Activated CD4-positive, alpha-beta T cell treated with anti-CD3 and anti-CD28 coated beads, Interleukin-2, amount 10 ng/mL, durations not matched to agents 7 days and 5 days (primary cell): ENCODE results near the gene PLXDC2. TPM values are rescaled to one million over a fixed set of nuclear protein-coding genes. Genes with fewer than 3 reads are reported as not detected.

Source experiments
- CTCF ChIA-PET: fragments of 350-600 bp; sonication (Branson Sonifier 250); formaldehyde crosslinking; loops from one replicate; lab custom pipeline; 2021; ENCODE audit warnings: antibody characterized with exemption; lab: Charles Lee
- POLR2A ChIA-PET: fragments of 350-600 bp; sonication (Branson Sonifier 250); formaldehyde crosslinking; loops from one replicate; lab custom pipeline; 2021; ENCODE audit warnings: antibody characterized with exemption; lab: Charles Lee
- DNase-seq: peaks from one replicate; pipeline ENCODE4 v3.0.0-alpha.2; 2020
- H3K27ac Mint-ChIP-seq: one replicate; pipeline ENCODE4 v1.8.0; 2021; ENCODE audit warnings: mild to moderate bottlenecking, moderate library complexity, mixed read lengths
- H3K27me3 Mint-ChIP-seq: one replicate; pipeline ENCODE4 v1.8.0; 2021; ENCODE audit warnings: mixed read lengths
- H3K36me3 Mint-ChIP-seq: one replicate; pipeline ENCODE4 v1.8.0; 2021; ENCODE audit warnings: low read depth, mixed read lengths
- H3K4me1 Mint-ChIP-seq: one replicate; pipeline ENCODE4 v1.8.0; 2021; ENCODE audit warnings: mixed read lengths
- H3K4me3 Mint-ChIP-seq: one replicate; pipeline ENCODE4 v1.8.0; 2021; ENCODE audit warnings: mild to moderate bottlenecking, moderate library complexity, mixed read lengths
- H3K9me3 Mint-ChIP-seq: one replicate; pipeline ENCODE4 v1.8.0; 2021; ENCODE audit warnings: mixed read lengths
- total RNA-seq, 2 experiments: library from RNA; stranded (reverse); gene quantifications; one replicate each; pipeline ENCODE4 v1.2.3, GENCODE V29; 2021

The PLXDC2 gene
- total RNA-seq, 2 experiments from 2014 or later = not detected

DNA sequence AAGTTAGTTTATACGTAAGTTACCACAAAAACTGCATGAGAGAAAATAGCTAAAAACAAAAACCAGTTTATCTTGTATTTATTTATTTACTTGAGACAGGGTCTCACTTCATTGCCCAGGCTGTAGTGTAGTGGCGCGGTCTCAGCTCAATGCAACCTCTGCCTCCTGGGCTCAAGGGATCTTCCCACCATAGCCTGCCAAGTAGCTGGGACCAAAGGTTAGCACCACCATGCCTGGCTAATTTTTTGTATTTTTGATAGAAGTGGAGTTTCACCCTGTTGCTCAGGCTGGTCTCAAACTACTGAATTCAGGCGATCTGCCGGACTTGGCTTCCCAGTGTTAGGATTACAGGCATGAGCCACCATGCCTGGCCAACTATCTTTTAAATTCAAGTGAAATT, 277.4 kb downstream of the PLXDC2 start:
- no peak overlapping the region for H3K27ac Mint-ChIP-seq
- H3K36me3 Mint-ChIP-seq = no peaks in the 10 kb centered on the region
- no peaks in the 10 kb centered on the region for H3K4me1 Mint-ChIP-seq
- H3K4me3 Mint-ChIP-seq = no peak overlapping the region
- no peak for DNase-seq
- ChIA-PET POLR2A (no interaction called here), CTCF (no interaction called here)
- no peaks in the 10 kb centered on the region for H3K9me3 Mint-ChIP-seq
- no peaks in the 10 kb centered on the region for H3K27me3 Mint-ChIP-seq

DNA sequence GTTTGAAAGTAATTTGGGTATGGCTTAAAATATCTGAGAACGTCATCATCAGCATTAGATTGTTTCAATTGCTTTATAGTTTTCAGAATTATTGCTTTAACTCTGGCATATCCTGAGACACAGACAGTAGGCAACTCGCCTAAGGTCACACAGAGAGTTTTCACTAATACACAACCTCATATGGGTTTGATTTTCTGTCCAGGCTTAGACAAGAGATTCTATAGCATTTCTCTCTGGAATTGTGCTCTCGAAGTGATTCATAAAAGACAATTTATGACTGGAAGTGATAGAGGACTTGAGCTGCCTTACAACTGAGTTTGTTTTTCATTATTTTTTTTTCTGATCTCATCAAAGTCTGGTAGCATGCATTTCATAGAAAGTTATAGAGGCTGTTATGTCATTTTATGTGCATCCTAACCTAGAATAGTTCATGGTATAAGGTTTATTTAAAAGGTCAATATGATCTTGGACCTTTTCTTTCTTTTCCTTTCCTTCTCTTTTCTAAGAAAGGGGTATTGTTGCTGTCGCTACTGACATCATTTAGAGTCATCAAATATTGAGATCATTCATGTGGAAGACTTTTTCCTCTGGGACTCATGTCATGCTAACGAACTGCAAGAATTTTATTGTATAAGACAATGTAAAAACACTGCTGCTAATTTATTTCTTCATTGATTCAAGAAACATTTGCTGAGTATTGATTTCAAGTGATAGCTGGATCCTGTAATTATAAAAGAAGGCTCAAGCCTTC, 278.2 kb downstream of the PLXDC2 start:
- no peaks in the 10 kb centered on the region for H3K27me3 Mint-ChIP-seq
- H3K27ac Mint-ChIP-seq = no peak overlapping the region
- DNase-seq = no peak
- H3K4me1 Mint-ChIP-seq = no peaks in the 10 kb centered on the region
- ChIA-PET CTCF (no interaction called here), POLR2A (no interaction called here)
- H3K9me3 Mint-ChIP-seq = no peaks in the 10 kb centered on the region
- H3K4me3 Mint-ChIP-seq = no peak overlapping the region
- H3K36me3 Mint-ChIP-seq = no peaks in the 10 kb centered on the region

DNA sequence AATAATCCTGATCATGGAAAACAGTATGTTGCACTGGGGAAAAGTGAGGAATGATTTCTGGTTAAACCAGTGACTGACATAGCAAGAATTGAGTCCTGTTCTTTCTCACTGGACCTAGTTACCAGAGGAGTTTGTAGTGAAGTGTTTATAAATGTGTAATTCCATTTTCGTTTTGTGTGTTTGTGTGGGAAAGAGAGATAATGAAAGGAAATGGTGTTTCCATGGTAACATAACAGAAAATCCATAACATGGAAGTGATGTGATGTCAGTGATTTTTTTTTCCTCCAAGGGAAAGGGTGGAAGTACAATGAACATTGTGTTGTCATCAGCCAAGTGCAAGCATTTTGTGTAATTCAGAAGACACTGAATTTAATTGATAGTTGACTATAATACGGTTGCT, 283.9 kb downstream of the PLXDC2 start:
- Mint-ChIP-seq H3K27ac (no peak overlapping the region), H3K27me3 (no peaks in the 10 kb centered on the region), H3K4me3 (no peak overlapping the region), H3K4me1 (no peaks in the 10 kb centered on the region), H3K9me3 (peaks cover 8% of the 10 kb centered on the region), H3K36me3 (no peaks in the 10 kb centered on the region)
- POLR2A ChIA-PET = no interaction called here
- DNase-seq = no peak
- CTCF ChIA-PET = no interaction called here

DNA sequence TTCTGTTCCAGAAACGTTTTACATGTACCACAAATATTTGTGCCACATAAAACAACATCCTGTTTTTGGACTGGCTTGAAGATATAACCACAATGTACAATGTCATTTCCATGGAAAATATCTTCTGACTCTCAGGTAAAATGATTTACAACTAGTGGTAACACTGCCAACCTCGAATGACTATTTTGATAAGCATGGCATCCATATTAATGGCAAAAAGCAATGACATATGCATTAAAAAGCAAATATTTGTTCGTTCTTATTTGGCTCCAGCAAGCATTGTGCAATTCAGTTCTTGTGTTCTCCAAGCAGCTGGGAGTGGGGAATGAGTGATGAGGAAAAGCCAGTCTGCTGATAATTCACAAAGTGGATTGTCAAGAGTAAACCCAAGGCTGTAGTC, 289.0 kb downstream of the PLXDC2 start:
- H3K9me3 Mint-ChIP-seq = peaks cover 8% of the 10 kb centered on the region
- no peaks in the 10 kb centered on the region for H3K27me3 Mint-ChIP-seq
- no peak overlapping the region for H3K4me3 Mint-ChIP-seq
- CTCF ChIA-PET = no interaction called here
- no peaks in the 10 kb centered on the region for H3K36me3 Mint-ChIP-seq
- POLR2A ChIA-PET = no interaction called here
- no peaks in the 10 kb centered on the region for H3K4me1 Mint-ChIP-seq
- DNase-seq = no peak
- H3K27ac Mint-ChIP-seq = no peak overlapping the region

DNA sequence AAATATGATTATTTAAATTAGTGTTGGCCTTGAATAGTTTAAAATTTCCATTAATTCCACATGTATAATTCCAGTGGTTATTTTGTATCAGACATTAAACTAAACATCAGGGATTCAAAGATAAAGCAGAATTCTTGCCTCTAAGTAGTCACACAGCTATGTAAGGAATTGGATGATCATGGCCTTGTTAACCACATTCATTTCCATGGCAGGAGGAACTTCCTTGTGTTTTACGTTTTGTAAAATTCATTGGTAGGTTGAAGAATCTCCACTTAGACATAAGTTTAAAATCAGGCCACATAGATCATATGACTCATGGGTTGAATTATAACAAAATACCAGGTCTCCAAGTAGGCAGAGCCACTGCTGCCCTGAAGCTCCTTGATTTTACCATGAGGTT, 289.7 kb downstream of the PLXDC2 start:
- no peaks in the 10 kb centered on the region for H3K36me3 Mint-ChIP-seq
- H3K9me3 Mint-ChIP-seq = peaks cover 8% of the 10 kb centered on the region
- H3K4me3 Mint-ChIP-seq = no peak overlapping the region
- DNase-seq = no peak
- no peaks in the 10 kb centered on the region for H3K4me1 Mint-ChIP-seq
- no peaks in the 10 kb centered on the region for H3K27me3 Mint-ChIP-seq
- ChIA-PET POLR2A (no interaction called here), CTCF (no interaction called here)
- H3K27ac Mint-ChIP-seq = no peak overlapping the region

DNA sequence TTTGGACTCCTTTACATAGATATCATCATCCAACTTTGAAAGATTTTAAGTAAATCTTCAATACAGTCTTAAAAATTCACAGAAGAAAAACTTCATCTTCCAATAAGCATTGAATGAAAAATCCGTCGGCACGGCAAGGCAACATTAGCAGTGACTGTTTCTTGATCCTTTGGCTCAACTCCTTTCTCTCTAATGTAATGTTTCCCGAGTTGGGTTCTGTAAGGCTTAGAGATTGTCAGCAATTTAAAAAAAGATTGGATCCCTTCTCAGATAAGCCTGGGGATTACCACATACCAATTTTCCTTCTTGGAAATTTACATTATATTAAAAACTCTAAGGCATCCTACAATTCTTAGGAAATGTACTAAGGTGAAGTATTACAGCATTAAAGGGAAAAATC, 291.8 kb downstream of the PLXDC2 start:
- CTCF ChIA-PET = no interaction called here
- DNase-seq = no peak
- Mint-ChIP-seq H3K27ac (no peak overlapping the region), H3K4me1 (no peaks in the 10 kb centered on the region), H3K27me3 (no peaks in the 10 kb centered on the region), H3K9me3 (peaks cover 3% of the 10 kb centered on the region), H3K36me3 (no peaks in the 10 kb centered on the region), H3K4me3 (no peak overlapping the region)
- POLR2A ChIA-PET = no interaction called here

DNA sequence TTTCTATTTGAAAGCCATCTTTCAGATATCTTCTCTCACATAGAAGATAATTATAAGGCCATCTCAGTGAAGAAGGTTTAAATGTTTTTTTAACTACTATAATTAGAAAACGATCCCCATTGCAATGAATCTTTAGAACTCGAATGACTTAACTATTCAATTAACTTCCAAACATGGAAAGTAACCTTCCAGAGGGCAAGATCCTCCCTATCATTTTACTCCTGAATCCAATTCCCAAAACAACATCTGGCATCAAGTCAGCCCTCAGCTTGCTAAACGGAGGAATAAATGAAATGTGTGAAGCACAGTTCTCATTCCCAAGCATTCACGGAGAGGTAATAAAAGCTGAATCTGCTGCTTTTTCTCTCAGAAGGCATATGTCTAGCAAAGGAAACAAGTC, 293.4 kb downstream of the PLXDC2 start:
- ChIA-PET POLR2A (no interaction called here), CTCF (no interaction called here)
- H3K27ac Mint-ChIP-seq = no peak overlapping the region
- no peaks in the 10 kb centered on the region for H3K27me3 Mint-ChIP-seq
- H3K4me3 Mint-ChIP-seq = no peak overlapping the region
- no peaks in the 10 kb centered on the region for H3K9me3 Mint-ChIP-seq
- H3K4me1 Mint-ChIP-seq = no peaks in the 10 kb centered on the region
- no peak for DNase-seq
- no peaks in the 10 kb centered on the region for H3K36me3 Mint-ChIP-seq

DNA sequence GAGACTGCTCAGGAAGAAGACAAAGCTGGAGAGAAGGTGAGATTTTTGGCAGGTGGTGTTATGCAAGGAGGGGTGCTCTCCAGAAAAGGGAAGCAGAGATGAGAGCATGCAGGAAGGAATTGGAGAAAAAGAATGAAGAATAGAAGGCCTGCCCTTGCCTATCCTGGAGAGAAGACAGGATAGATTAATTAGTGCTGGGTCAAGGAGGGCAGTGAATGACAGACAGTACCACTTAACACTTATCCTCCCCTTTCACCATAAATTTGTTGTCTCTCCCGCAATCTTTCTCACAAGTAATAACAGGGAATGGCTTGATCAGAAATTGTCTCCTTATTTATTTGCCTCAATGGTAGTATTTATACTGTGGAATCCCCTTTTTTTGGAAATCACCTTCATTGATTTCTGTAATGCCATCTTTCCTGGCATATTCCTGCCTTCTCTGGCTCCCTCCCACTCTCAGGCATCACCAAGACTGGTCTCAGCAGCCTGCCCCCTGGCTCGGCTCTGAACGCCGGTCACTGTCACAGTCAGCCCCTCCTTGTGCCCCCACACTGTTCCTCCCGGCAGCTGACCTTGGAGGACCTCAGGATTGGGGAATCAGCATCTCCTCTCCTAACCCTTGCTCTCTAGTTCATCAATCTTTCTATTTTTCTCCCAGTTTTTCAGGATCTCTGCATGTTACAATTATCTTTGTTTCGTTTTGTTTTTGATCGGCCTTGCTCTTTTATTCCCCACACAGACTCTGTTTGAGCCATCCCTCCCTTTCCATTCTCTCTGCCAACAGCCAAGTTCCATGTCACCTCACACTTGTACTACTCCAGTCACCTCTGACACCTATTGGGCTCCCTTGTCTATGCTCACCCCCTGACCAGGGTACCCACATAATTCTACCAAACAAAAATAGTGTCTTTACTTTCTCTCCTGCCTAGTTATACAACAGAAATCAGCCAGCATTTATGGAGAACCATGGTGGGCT, 294.2 kb downstream of the PLXDC2 start:
- no peaks in the 10 kb centered on the region for H3K27me3 Mint-ChIP-seq
- CTCF ChIA-PET = no interaction called here
- H3K9me3 Mint-ChIP-seq = no peaks in the 10 kb centered on the region
- POLR2A ChIA-PET = no interaction called here
- no peak for DNase-seq
- H3K4me1 Mint-ChIP-seq = no peaks in the 10 kb centered on the region
- H3K4me3 Mint-ChIP-seq = no peak overlapping the region
- no peak overlapping the region for H3K27ac Mint-ChIP-seq
- H3K36me3 Mint-ChIP-seq = no peaks in the 10 kb centered on the region

DNA sequence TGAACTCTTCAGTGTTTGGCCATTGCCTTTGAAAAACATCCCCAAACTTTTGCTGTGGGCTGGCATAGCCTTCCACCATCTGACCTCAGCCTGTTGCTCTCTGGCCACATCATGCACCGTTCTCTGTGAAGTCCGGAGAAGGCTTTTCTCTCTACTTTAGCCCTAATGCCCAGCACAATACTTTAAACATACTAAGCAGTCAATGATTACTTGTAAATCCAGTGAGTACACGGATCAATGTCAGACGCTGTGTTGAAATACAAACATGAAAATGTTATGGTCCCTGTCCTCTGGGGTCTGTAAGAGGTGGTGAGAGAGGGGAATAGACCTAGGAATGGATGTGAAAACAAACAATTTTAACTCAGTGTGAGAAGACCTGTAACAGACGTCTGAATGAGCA, 297.9 kb downstream of the PLXDC2 start:
- ChIA-PET CTCF (no interaction called here), POLR2A (no interaction called here)
- no peaks in the 10 kb centered on the region for H3K4me1 Mint-ChIP-seq
- no peaks in the 10 kb centered on the region for H3K27me3 Mint-ChIP-seq
- no peaks in the 10 kb centered on the region for H3K36me3 Mint-ChIP-seq
- no peak overlapping the region for H3K27ac Mint-ChIP-seq
- DNase-seq = no peak
- no peak overlapping the region for H3K4me3 Mint-ChIP-seq
- H3K9me3 Mint-ChIP-seq = no peaks in the 10 kb centered on the region

DNA sequence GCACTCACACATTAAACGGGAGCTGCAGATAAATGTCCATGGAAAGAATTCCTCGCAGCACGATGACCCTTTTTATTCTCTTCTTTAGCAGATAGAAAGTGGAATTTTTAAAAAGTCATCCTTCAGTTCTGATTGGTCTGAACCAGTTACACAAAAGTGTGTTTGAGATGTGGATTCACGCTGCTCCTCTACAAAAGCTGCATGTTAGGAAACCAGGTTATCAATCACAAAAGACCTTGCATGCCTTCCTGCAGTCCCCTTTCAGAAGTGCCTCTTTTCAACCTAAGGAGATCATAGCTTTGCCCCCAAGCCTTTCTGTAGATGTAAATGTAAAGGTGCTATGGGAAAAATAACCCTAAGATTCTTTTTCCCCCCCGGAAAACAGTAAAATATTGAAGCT, 299.7 kb downstream of the PLXDC2 start:
- DNase-seq = no peak
- Mint-ChIP-seq H3K27ac (no peak overlapping the region), H3K4me3 (no peak overlapping the region), H3K27me3 (no peaks in the 10 kb centered on the region), H3K36me3 (no peaks in the 10 kb centered on the region), H3K4me1 (no peaks in the 10 kb centered on the region), H3K9me3 (no peaks in the 10 kb centered on the region)
- POLR2A ChIA-PET = no interaction called here
- CTCF ChIA-PET = no interaction called here

DNA sequence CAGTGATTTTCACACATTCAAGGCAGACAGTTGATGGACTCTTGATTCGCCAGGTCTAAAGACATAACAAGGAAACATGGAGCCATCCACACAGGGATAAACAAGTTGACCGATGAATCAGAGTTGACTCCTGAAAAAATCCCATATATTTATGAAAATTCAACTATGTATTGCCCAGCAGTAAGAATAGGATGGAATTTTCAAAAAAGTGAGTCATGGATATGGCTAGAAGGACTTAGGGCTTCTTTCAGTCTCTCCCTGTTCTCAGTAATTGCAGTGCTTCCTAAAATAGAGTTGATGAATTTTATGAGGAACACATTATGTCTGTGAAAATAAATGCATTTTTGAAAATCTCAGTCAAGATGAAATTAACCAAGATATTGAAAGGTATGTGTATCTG, 301.2 kb downstream of the PLXDC2 start:
- no peaks in the 10 kb centered on the region for H3K9me3 Mint-ChIP-seq
- no peaks in the 10 kb centered on the region for H3K27me3 Mint-ChIP-seq
- no peak overlapping the region for H3K4me3 Mint-ChIP-seq
- no peak overlapping the region for H3K27ac Mint-ChIP-seq
- DNase-seq = no peak
- no peaks in the 10 kb centered on the region for H3K36me3 Mint-ChIP-seq
- ChIA-PET CTCF (no interaction called here), POLR2A (no interaction called here)
- H3K4me1 Mint-ChIP-seq = no peaks in the 10 kb centered on the region

DNA sequence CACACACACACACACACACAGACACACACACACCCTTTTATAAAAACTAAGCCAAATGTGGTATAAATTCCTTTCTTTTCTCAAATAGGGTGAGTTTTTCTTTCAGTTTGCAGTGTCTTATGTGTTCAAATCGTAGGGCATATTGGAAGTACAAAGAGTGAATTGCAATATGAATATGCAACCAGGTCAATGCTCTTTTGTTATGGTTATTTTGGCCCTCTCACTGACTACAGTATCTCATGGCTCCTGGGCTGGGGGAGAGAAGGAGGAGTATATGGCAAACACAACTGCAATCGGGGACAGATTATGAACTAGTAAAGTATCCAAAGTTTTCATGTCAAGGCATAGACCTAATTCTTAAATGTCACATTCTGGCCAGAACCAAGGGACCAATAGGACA, 301.9 kb downstream of the PLXDC2 start:
- ChIA-PET POLR2A (no interaction called here), CTCF (no interaction called here)
- no peaks in the 10 kb centered on the region for H3K9me3 Mint-ChIP-seq
- no peaks in the 10 kb centered on the region for H3K36me3 Mint-ChIP-seq
- no peaks in the 10 kb centered on the region for H3K4me1 Mint-ChIP-seq
- no peak for DNase-seq
- no peak overlapping the region for H3K27ac Mint-ChIP-seq
- no peaks in the 10 kb centered on the region for H3K27me3 Mint-ChIP-seq
- no peak overlapping the region for H3K4me3 Mint-ChIP-seq

DNA sequence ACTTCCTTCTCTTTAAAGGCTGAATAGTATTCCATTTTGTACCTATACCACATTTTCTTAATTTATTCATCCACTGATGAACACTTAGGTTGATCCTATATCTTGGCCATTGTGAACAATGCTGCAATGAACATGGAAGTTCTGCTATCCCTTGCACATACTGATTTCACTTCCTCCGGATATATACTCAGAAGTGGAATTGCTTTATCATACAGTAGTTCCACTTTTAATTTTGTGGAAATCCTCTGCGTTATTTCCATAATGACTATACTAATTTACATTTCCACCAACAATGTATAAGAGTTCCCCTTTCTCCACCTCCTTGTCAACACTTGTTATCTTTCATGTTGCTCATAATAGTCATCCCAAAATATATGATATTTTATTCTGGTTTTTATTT, 312.6 kb downstream of the PLXDC2 start:
- POLR2A ChIA-PET = no interaction called here
- no peak overlapping the region for H3K4me3 Mint-ChIP-seq
- CTCF ChIA-PET = no interaction called here

More for the DNA sequence above, 312.6 kb downstream of the PLXDC2 start:
- DNase-seq = no peak
- Mint-ChIP-seq H3K27me3 (no peaks in the 10 kb centered on the region), H3K4me1 (no peaks in the 10 kb centered on the region), H3K36me3 (no peaks in the 10 kb centered on the region), H3K9me3 (peaks cover 11% of the 10 kb centered on the region), H3K27ac (no peak overlapping the region)
